Duodenal mucosa (tissue), 2 donors: Measurements from ENCODE around the gene MYH14.
"Not testable (repeated sequence)": the region's sequence is repeated elsewhere in the genome, so short reads cannot be mapped to it uniquely, and the experiment has no call there.

Experiments used
- H3K27ac ChIP-seq: one replicate; pipeline ENCODE4 v1.7.0; 2013; ENCODE audit warnings: low read depth, low read length
- H3K27me3 ChIP-seq, 2 donors: one replicate each; pipeline ENCODE4 v1.7.0; 2013; ENCODE audit warnings: low read length in 2 of 2, control low read depth in 1 of 2; ENCODE audit not compliant: insufficient read depth in 2 of 2, control insufficient read depth in 1 of 2
- H3K36me3 ChIP-seq, 2 donors: one replicate each; pipeline ENCODE4 v1.7.0; 2013; ENCODE audit warnings: low read length in 2 of 2, control low read depth in 1 of 2; ENCODE audit not compliant: insufficient read depth in 2 of 2, control insufficient read depth in 1 of 2
- H3K4me1 ChIP-seq, 2 donors: one replicate each; pipeline ENCODE4 v1.7.0; 2013; ENCODE audit warnings: low read length in 2 of 2, control low read depth in 1 of 2; ENCODE audit not compliant: insufficient read depth in 2 of 2, control insufficient read depth in 1 of 2
- H3K4me3 ChIP-seq, 2 donors: one replicate each; pipeline ENCODE4 v1.7.0; 2013; ENCODE audit warnings: low read length in 2 of 2, low read depth in 1 of 2
- H3K9ac ChIP-seq, 2 donors: one replicate each; pipeline ENCODE4 v1.7.0; 2013; ENCODE audit warnings: low read length in 2 of 2, low read depth in 1 of 2
- H3K9me3 ChIP-seq, 2 donors: one replicate each; pipeline ENCODE4 v1.7.0; 2013; ENCODE audit warnings: low read length in 2 of 2, control low read depth in 1 of 2; ENCODE audit not compliant: control insufficient read depth in 1 of 2

MYH14 gene

DNA sequence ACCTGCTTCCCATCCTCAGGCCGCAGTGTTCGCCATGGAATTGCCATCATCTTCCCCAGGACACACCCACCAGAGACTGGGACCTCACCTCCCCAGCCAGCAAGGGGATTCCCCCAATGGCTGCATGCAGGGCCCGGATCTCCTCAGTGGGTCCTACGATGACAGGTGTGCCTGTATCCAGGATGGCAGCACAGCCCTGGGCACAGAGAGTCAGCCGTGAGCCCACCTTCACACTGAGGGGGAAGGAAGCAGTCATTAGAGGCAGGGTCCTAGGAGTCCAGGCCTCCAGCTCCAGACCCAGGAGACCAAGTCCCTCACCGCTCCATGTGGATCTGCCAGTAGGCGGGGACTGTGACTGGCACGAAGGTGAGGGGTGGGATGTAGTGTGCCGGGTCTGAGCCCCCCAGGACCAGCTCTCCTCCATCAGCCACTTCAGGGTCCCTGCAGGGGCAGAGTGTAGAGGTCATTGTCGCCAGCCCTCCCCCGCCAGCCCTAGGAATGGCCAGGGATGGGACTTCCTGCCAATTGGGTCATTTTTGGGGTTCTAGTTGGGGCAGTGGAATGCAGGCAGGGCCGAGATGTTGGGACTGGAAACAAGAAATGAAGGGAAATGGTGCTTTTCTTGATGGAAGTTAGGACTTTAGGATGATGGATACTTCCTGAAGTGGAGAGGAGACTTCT, 131.5 kb downstream of the MYH14 start:
- Histone ChIP-seq H3K9ac (no peak overlapping the region), H3K4me3 (no peak overlapping the region), H3K27ac (no peak overlapping the region), H3K27me3 (peaks cover 15 to 30% of the 10 kb centered on the region in 2 donors), H3K4me1 (peaks cover 10 to 14% of the 10 kb centered on the region in 2 donors), H3K36me3 (no peaks in the 10 kb centered on the region), H3K9me3 (no peaks in the 10 kb centered on the region)

DNA sequence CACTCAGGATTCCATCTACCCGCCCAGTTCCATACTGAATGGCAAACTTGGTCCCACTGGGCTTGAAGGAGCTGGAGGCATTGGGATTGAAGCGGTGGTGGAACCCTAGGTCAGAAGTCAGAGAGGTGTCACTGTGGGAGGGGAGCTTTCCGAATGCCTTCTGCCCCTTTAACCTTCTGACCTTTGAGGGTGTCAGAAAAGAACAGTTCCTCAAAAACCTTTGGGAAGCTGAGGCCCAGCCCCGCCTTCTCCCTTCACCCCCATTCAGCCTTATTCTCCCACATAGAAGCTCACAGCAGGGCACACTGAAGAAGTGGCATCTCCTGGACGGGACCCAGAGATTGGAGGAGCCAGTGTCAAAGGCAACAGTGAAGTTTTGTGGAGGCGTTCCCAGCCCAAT, 133.6 kb downstream of the MYH14 start:
- H3K36me3 ChIP-seq, H3K4me3 ChIP-seq, H3K27ac ChIP-seq, H3K9me3 ChIP-seq, H3K9ac ChIP-seq: not testable (repeated sequence)
- H3K27me3 ChIP-seq = peaks cover 10 to 13% of the 10 kb centered on the region in 2 donors
- H3K4me1 ChIP-seq = peaks cover 7 to 10% of the 10 kb centered on the region in 2 donors

DNA sequence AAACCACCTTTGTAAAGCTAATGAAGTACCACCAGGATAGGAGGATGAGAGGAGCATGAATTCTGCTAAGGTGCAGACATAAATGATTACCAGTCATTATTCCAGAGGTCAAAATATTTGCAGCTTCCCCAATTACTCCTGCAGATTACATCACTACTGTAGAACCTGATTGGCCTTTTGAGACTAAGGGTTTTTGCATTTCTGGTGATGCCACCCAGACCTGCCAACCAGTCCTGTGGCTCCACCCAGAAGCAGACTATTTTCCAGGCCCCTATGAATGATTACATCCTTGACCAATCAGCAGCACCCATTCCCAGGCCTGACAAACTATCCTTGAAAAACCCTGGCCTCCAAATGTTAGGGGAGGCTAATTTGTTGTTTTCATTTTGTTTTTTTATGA, 136.9 kb downstream of the MYH14 start:
- Histone ChIP-seq H3K4me3 (no peak overlapping the region), H3K4me1 (no peaks in the 10 kb centered on the region), H3K27me3 (no peaks in the 10 kb centered on the region), H3K36me3 (no peaks in the 10 kb centered on the region), H3K9ac (no peak overlapping the region), H3K9me3 (peaks cover 0 to 9% of the 10 kb centered on the region in 2 donors), H3K27ac (no peak overlapping the region)

GRCh38 chr19:50341091-50341564, 137.7 kb downstream of the MYH14 start:
- H3K9me3 ChIP-seq = peaks cover 0 to 9% of the 10 kb centered on the region in 2 donors
- H3K27ac ChIP-seq = no peak overlapping the region
- H3K4me1 ChIP-seq = no peaks in the 10 kb centered on the region
- H3K4me3 ChIP-seq = no peak overlapping the region
- no peak overlapping the region for H3K9ac ChIP-seq
- H3K36me3 ChIP-seq = no peaks in the 10 kb centered on the region
- no peaks in the 10 kb centered on the region for H3K27me3 ChIP-seq

DNA sequence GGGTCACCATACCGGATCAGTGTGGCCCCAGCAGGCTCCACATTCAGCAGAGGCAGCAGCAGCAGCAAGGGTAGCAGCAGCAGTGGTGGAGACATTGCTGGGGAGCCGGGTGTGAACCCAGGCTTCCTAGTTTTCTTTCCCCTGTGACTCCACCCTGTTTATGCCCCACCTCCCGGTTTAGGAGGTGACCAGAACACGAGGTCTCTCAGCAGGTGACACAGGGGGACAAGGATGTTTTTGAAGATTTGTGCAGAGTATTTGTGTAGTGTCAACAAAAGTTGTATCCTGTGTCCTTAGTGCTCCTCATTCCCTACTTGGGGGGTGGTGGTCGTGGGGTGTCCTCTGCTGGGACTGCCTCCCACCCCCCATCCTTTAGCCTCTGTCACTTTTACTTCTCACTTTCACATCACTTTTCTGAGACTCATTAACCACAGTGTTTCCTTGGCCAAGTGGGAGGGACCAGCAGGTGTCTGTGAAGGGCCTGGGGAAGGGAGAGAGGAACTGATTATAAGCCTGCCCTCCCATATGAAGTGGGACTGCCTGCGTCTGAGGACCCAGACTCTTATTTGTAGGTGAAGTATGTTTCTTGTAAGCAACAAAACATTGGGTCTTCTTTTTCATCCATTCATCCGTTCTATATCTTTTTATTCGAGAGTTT, 141.4 kb downstream of the MYH14 start:
- no peak overlapping the region for H3K27ac ChIP-seq
- no peaks in the 10 kb centered on the region for H3K27me3 ChIP-seq
- peaks cover 0 to 3% of the 10 kb centered on the region in 2 donors for H3K4me1 ChIP-seq
- peak overlapping the region in 1 of 2 donors; percentile 3 for H3K4me3 ChIP-seq
- no peak overlapping the region for H3K9ac ChIP-seq
- H3K9me3 ChIP-seq = peaks cover 0 to 9% of the 10 kb centered on the region in 2 donors
- H3K36me3 ChIP-seq = no peaks in the 10 kb centered on the region

GRCh38 chr19:50347089-50347581, 143.7 kb downstream of the MYH14 start:
- not testable (repeated sequence) for H3K9me3 ChIP-seq, H3K4me1 ChIP-seq, H3K36me3 ChIP-seq, H3K27me3 ChIP-seq, H3K9ac ChIP-seq, H3K4me3 ChIP-seq
- H3K27ac ChIP-seq = peak overlapping the region; percentile 10

DNA sequence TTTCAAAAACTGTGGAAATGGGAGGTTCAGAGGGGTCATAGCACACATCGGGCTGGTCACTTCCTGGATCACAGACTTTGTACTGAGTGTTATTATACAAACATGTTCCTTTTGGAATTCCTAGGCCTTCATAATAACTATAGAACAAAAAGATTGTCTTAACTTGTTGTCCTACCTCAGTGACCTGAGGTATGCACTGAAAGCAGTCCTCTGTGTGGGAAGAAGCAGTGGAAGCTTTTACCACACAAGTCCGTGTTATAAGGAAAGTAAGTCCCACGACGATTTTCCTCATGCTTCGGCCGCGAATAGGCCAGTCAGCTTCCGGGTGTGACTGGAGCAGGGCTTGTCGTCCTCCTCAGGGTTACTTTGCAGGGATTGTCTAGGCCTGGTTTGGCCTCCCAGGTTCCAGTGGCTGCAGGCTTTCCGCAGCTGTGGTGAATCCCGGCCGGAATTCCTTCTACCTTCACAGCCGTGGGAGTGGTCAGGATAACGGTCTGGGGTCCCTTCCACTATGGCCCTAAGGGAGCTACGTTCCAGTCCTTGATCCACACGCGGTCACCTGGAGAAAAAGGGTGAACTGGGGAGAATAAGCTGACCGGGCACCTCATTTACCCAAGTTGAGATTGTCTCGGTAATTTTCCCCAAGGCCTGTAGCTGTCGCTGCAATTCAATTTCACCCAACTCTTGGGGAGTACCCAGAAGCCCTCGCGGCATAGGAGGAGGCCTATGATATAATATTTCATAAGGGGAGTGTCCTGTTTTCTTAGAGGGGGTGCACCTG, 146.0 kb downstream of the MYH14 start:
- Histone ChIP-seq H3K4me1 (peaks cover 0 to 3% of the 10 kb centered on the region in 2 donors), H3K9ac (no peak overlapping the region), H3K9me3 (peaks cover 0 to 7% of the 10 kb centered on the region in 2 donors), H3K27me3 (no peaks in the 10 kb centered on the region), H3K4me3 (no peak overlapping the region), H3K27ac (no peak overlapping the region), H3K36me3 (no peaks in the 10 kb centered on the region)

DNA sequence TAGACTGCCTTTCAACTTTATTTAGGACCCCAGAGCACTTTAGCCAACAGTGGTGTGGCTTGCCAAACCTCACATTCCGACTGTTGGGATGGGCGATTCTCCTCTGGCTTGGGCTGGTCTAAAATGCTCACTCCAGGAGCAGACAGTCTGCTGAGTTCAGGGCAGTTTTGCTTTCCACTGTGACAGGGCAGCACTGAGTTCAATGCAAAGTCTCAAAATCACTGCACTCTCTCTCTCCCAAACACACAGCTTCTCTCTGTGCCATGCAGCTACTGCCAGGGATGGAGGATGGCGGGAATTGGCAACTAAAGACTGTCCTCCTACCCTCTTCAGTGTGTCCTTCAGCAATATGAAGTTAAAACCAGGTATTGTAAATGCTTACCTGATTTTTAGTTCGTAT, 148.8 kb downstream of the MYH14 start:
- Histone ChIP-seq H3K27me3 (no peaks in the 10 kb centered on the region), H3K9me3 (no peaks in the 10 kb centered on the region), H3K4me3 (no peak overlapping the region), H3K9ac (no peak overlapping the region), H3K27ac (no peak overlapping the region), H3K36me3 (no peaks in the 10 kb centered on the region), H3K4me1 (peaks cover 0 to 3% of the 10 kb centered on the region in 2 donors)

DNA sequence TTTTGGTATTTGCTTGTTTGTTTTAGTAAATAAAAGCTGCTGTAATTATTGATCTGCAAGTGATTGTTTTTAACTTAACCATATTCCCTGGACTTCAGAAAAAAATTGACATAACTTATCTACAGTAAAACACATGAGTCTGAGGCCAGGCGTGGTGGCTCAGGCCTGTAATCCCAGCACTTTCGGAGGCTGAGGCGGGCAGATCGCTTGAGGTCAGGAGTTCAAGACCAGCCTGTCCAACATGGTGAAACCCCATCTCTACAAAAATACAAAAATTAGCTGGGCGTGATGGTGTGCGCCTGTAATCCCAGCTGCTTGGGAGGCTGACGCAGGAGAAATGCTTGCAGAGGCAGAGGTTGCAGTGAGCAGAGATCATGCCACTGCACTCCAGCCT, 150.1 kb downstream of the MYH14 start:
- not testable (repeated sequence) for H3K27me3 ChIP-seq, H3K36me3 ChIP-seq, H3K9ac ChIP-seq, H3K9me3 ChIP-seq, H3K4me3 ChIP-seq, H3K4me1 ChIP-seq, H3K27ac ChIP-seq

- no peak overlapping the region for H3K27ac ChIP-seq
- H3K4me3 ChIP-seq = no peak overlapping the region
- H3K9ac ChIP-seq = no peak overlapping the region
- H3K9me3 ChIP-seq = no peaks in the 10 kb centered on the region
- peaks cover 0 to 7% of the 10 kb centered on the region in 2 donors for H3K4me1 ChIP-seq
- no peaks in the 10 kb centered on the region for H3K36me3 ChIP-seq
- no peaks in the 10 kb centered on the region for H3K27me3 ChIP-seq
Observed at GRCh38 chr19:50356691-50357177, 153.3 kb downstream of the MYH14 start.
